SHP77 (cell line): ENCODE data around the gene PGM1.

Experiments used
- DNase-seq, 2 experiments: peaks; one replicate each; lab custom pipeline; 2025; lab: John Stamatoyannopoulos, UW

PGM1 gene

GRCh38 chr1:63665824-63666223, 72.6 kb downstream of the PGM1 start:
- DNase-seq, result no peak

- no peak for DNase-seq
These were observed 75.1 kb downstream of the PGM1 start for GRCh38 chr1:63668298-63668697.

GRCh38 chr1:63669151-63669961, 76.1 kb downstream of the PGM1 start:
- no peak for DNase-seq

GRCh38 chr1:63670164-63670563, 77.0 kb downstream of the PGM1 start:
- DNase-seq, result no peak

- no peak for DNase-seq
These were observed 78.3 kb downstream of the PGM1 start for GRCh38 chr1:63671514-63671913.

- peak; percentile 41 to 56 for DNase-seq
These were observed 81.1 kb downstream of the PGM1 start for GRCh38 chr1:63674238-63674864.

GRCh38 chr1:63674865-63675419, 81.7 kb downstream of the PGM1 start:
- DNase-seq, result no peak

- DNase-seq, result no peak
These were observed 82.3 kb downstream of the PGM1 start for GRCh38 chr1:63675420-63675931.

- DNase-seq, result no peak
These were observed 84.3 kb downstream of the PGM1 start for GRCh38 chr1:63677497-63677896.

GRCh38 chr1:63678200-63678599, 85.0 kb downstream of the PGM1 start:
- no peak for DNase-seq

GRCh38 chr1:63679076-63679475, 85.9 kb downstream of the PGM1 start:
- no peak for DNase-seq

GRCh38 chr1:63679589-63679988, 86.4 kb downstream of the PGM1 start:
- no peak for DNase-seq

- DNase-seq, result no peak
These were observed 89.7 kb downstream of the PGM1 start for GRCh38 chr1:63682936-63683335.

- DNase-seq, result no peak
These were observed 90.5 kb downstream of the PGM1 start for GRCh38 chr1:63683759-63684158.

GRCh38 chr1:63686696-63687095, 93.5 kb downstream of the PGM1 start:
- DNase-seq, result no peak

GRCh38 chr1:63688302-63688890, 95.2 kb downstream of the PGM1 start:
- DNase-seq, result no peak

GRCh38 chr1:63690966-63691700, 97.9 kb downstream of the PGM1 start:
- DNase-seq, result no peak

- peak; percentile 60 to 62 for DNase-seq
These were observed 98.7 kb downstream of the PGM1 start for GRCh38 chr1:63691701-63692425.

GRCh38 chr1:63693944-63694571, 100.8 kb downstream of the PGM1 start:
- DNase-seq, result no peak

- peak in 1 of 2 experiments; percentile 11 for DNase-seq
These were observed 105.0 kb downstream of the PGM1 start for GRCh38 chr1:63698001-63698838.
